AG04449 (cell line): ENCODE measurements around the gene PDCD4.

Source experiments
- CTCF ChIA-PET: fragments of 350-600 bp; formaldehyde crosslinking; extraction: SDS; loops from one replicate; lab custom pipeline; 2021; ENCODE audit warnings: antibody characterized with exemption; lab: Yijun Ruan, JAX
- POLR2A ChIA-PET: fragments of 400-600, 350-600 bp; formaldehyde crosslinking; extraction: SDS; loops from one replicate; lab custom pipeline; 2020; ENCODE audit warnings: antibody characterized with exemption, inconsistent platforms; lab: Yijun Ruan, JAX
- DNase-seq: peaks from one replicate; pipeline ENCODE4 v3.0.0-alpha.2; 2010; ENCODE audit warnings: low read depth, low spot score
- H3K4me3 ChIP-seq: 2 replicates; pipeline ENCODE4 v1.5.1; 2011; ENCODE audit warnings: low read depth, mild to moderate bottlenecking, control low read depth, low read length
- CTCF ChIP-seq: IDR thresholded peaks from one replicate; pipeline ENCODE4 v1.5.1; 2011; ENCODE audit warnings: mild to moderate bottlenecking, moderate library complexity, low read length, control low read depth, inconsistent platforms; ENCODE audit not compliant: insufficient read depth; ENCODE audit errors: missing control alignments

Gene PDCD4

GRCh38 chr10:110843796-110844616 is 27.7 kb upstream of the PDCD4 start:
- no peak for DNase-seq
- no peak overlapping the region for H3K4me3 ChIP-seq
- ChIA-PET CTCF (interaction anchor here (2.4 kb wide), 1 partner anchor 16 kb away, joined by 6 read pairs; no protein-coding TSS in a partner anchor), POLR2A (no interaction called here)
- no peak for TF ChIP-seq CTCF

- no peak for TF ChIP-seq CTCF
- ChIA-PET POLR2A (no interaction called here), CTCF (interaction anchor here (2.4 kb wide), 1 partner anchor 16 kb away, joined by 6 read pairs; no protein-coding TSS in a partner anchor)
Observed at GRCh38 chr10:110844617-110844881, 27.2 kb upstream of the PDCD4 start.

GRCh38 chr10:110845192-110845755 is 26.5 kb upstream of the PDCD4 start:
- no peak overlapping the region for H3K4me3 ChIP-seq
- ChIA-PET CTCF (interaction anchor here (1.0 to 2.4 kb wide), 2 partner anchors 13 to 15 kb away, joined by 4 to 6 read pairs; no protein-coding TSS in a partner anchor), POLR2A (no interaction called here)
- TF ChIP-seq CTCF: no peak
- no peak for DNase-seq

More at GRCh38 chr10:110844617-110844881, 27.2 kb upstream of the PDCD4 start:
- DNase-seq: no peak
- no peak overlapping the region for H3K4me3 ChIP-seq

DNA sequence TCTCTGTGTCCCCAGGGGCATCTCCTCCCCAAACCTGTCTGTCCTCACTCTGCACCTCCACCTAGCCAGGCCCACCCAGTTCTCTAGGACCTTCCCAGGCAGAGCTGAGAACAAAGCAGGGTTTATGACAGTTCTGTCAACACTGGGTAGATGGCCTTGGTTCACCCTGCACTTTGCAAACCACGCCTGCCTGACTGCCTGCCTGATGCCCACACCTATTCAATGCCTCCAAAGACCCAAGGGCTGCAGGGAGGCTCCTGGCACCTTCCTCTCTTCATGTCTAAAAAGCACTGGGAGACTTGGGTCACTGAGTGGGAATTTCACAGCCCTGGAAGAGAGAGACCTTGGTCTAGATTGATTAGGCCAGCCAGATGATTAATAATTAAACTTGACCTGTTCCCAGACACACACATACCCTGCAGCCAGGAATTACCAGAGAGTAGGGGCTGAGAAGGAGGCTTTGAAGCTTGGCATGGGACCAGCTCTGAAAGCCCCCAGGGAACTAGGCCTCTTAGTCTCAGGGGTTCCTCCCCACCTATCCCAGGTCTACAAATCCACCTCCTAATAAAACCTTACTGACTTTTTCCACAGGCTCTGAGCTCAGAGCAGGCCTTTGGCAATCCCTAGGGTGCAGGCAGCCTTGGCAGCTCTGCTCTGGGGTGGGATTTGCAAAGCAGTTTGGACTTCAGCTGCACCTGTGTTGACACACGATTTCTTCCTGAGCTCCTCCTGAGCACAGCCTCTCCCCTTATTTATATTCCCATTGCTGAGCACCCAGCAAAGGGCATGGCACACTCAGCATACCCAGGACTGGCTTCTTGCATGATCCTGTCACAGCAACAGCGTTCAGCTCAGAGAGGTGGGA is 25.7 kb upstream of the PDCD4 start:
- H3K4me3 ChIP-seq: no peak overlapping the region
- POLR2A ChIA-PET: no interaction called here
- CTCF ChIA-PET: interaction anchor here (0.7 to 2.4 kb wide), 5 partner anchors 12 to 107 kb away, joined by 3 to 6 read pairs (median 3); no protein-coding TSS in a partner anchor
- TF ChIP-seq CTCF: no peak
- DNase-seq: no peak

DNA sequence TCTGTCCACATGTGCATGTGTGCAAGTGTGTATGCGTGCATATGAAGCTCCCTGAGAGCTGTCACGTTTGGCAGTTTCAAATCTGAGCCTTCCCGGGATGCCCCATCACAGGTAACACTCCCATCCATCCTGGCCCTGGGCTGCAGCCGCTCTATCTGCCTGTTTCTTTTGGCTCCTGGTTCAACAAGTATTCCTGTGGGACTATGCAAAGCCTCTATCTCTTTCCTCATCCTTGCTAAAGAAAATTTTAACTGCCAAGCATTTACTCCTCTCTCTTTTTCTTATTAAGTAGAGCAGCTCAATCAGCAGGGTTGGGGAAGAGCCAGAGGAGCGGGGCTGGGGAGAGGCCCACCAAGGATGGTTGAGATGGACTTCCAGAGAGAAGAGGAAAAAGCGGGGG is 24.4 kb upstream of the PDCD4 start:
- H3K4me3 ChIP-seq: no peak overlapping the region
- no peak for TF ChIP-seq CTCF
- POLR2A ChIA-PET: no interaction called here
- CTCF ChIA-PET: no interaction called here
- DNase-seq: no peak
